Raji (cell line): ENCODE data around the gene BLMH.

ENCODE experiments used
- POLR2A ChIP-seq: IDR thresholded peaks from 2 replicates; pipeline ENCODE4 v1.6.1; 2011; ENCODE audit warnings: low read depth, low read length, control low read depth; ENCODE audit not compliant: insufficient read depth

Gene BLMH

GRCh38 chr17:30210901-30211300, 80.8 kb downstream of the BLMH start:
- TF ChIP-seq POLR2A = no peak

- no peak for TF ChIP-seq POLR2A
These were observed 81.4 kb downstream of the BLMH start for GRCh38 chr17:30210366-30210765.

- TF ChIP-seq POLR2A = no peak
These were observed 81.8 kb downstream of the BLMH start for GRCh38 chr17:30209930-30210329.

GRCh38 chr17:30208214-30208613, 83.5 kb downstream of the BLMH start:
- no peak for TF ChIP-seq POLR2A

- TF ChIP-seq POLR2A = no peak
These were observed 84.1 kb downstream of the BLMH start for GRCh38 chr17:30207655-30208054.

- no peak for TF ChIP-seq POLR2A
These were observed 88.2 kb downstream of the BLMH start for GRCh38 chr17:30203471-30203981.

GRCh38 chr17:30200106-30200505, 91.6 kb downstream of the BLMH start:
- no peak for TF ChIP-seq POLR2A

GRCh38 chr17:30199600-30199999, 92.1 kb downstream of the BLMH start:
- no peak for TF ChIP-seq POLR2A
